Hematopoietic multipotent progenitor cell treated with erythropoietin and hydrocortisone succinate and interleukin-3 and kit ligand, for 4 days (in vitro differentiated cells): ENCODE measurements around the gene EMD.
A peak's percentile ranks its signal among the peaks of the same experiment; 100 is the strongest.

Experiments
- DNase-seq: peaks from one replicate; pipeline ENCODE4 v3.0.0-alpha.2; 2015

The EMD gene

DNA sequence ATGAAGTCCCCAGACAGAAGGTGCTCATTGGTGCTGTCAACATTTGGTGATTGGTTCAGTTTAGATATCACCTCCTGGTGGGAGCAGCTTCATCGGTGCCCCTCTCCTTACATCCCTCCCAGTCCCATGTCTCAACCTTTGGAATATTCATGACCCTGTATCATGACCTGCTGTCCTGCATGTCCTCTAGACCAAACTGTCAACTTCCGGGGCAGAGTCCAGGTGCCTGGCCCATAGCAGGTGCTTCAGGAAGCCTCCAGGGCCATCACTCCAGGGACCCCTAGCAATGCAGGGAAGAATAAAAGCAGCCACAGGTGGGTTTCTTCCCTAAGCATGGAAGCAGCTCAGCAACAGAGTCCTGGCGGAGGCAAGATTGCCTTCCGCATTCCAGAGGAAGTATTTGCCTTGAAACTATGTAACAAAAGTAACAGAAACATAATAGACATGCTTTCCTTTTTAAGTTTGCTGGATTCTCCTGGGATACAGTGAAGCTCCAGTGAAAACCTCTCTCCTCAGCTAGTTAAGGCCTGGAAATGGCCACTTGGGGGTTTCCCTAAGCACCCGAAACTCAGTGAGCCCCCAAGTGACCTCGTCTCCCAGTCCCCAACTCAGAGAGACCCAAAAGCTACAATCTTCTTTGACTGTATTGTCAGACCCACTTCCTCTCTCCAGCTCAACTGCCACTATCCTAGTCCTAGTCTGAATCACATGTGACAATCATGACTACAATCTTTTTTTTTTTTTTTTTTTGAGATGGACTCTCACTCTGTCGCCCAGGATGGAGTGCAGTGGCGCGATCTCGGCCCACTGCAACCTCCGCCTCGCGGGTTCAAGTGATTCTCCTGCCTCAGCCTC lies 48.0 kb downstream of the EMD start:
- no peak for DNase-seq

DNA sequence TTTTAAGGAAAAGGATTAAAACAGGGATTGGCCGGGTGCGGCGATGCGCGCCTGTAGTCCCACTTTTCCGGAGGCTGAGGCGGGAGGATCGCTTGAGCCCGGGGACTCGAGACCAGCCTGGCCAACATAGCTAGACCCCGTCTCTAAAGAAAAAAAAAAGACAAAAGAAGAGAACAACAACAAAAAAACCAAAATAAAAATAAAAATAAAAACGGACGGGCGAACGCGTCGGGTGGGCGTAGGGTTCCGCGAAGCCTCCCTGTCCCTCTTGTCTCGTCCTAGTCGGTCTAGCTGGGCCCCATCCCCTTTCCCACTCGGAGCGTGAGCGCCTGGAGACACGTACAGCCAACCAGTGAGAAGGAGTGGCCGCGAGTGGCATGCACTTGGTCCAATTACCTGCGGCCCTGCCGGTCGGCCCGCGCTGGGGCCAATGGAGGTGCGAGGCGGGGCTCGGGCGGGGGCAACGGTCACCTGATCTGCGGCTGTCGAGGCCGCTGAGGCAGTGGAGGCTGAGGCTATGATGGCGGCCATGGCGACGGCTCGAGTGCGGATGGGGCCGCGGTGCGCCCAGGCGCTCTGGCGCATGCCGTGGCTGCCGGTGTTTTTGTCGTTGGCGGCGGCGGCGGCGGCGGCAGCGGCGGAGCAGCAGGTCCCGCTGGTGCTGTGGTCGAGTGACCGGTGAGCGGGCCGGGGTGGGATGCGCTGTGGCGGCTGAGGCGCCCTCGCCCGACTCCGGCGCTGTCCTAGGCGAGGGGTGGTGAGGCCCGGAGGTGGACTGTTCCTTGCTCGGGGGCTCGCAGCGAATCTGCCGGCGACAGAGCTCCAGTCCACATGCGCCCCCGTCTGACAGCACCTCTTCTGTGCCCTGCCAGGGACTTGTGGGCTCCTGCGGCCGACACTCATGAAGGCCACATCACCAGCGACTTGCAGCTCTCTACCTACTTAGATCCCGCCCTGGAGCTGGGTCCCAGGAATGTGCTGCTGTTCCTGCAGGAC lies 49.4 kb downstream of the EMD start, which contains the start of gene ATP6AP1:
ATP6AP1 (plus strand) TSS at position 502 of the 996 bp plus-strand sequence; CDS start at position 518, 16 bp downstream.
- peak; percentile 96 for DNase-seq

DNA sequence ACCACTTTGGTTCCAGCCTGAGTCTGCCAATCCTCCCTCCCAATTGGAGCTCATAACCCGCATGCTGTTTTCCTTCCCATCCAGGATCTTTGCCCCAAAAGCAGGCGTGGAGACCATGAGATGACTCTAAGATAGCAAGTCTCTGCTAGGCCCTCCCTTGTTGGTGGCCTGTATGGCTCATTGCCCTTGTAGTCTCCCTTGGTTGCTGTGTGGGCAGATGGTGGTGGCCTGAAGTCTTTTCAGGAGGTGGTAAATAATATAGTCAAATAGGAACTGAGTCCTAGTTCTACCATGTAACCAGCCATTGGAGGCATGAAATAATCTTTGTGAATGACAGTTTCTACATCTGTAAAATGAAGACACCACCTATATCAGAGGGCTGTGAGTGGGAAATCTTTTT lies 50.6 kb downstream of the EMD start:
- no peak for DNase-seq

DNA sequence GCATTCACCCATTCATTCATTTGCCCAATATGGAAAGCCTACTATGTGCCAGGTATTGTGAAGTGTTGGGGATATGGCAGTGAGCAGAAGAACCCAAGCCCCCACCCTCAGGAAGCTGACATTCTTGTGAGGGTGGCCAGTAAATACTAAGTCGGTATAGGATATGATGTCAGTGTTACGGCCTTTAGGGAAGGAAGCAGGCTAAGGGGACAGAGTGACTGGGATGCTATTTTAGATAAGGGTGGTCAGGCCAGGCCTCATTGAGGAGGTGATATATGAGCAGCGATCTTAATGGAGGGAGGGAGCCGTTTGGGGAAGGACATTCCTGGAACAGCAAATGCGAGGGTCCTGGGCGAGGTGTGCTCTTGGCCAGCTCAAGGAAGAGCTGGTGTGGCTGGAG lies 51.4 kb downstream of the EMD start:
- DNase-seq = peak; percentile 51

DNA sequence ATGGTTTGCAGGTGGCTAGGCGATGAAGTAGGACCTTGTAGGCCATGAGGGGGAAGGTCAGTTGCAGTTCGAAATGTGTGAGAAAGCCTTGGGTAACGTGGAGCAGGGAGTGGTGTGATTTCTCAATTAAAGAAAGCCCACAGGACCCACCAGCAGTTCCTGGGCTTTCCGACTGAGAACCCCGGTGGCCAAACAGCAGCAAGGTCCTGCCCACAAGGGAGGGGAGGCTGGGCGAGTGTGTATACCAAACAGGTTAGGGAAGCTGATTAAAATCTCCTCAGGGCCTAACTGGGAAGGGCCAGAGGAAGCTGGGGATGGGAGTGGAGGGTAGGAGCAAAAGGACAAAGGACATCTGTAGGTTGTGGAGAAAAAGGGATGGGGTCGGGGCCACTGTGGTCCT lies 51.8 kb downstream of the EMD start:
- peak; percentile 61 for DNase-seq
